Stimulated activated CD8-positive, alpha-beta memory T cell treated with anti-CD3 and anti-CD28 coated beads, Interleukin-7, amount 100 ng/mL, for 1 hour (primary cell): ENCODE results near the gene DGKH.
"Not testable (repeated sequence)": the region's sequence is repeated elsewhere in the genome, so short reads cannot be mapped to it uniquely, and the experiment has no call there.

Source experiments
- DNase-seq, 2 donors: peaks; one replicate each; pipeline ENCODE4 v3.0.0-alpha.2; 2020; ENCODE audit warnings: low read depth in 2 of 2

Gene DGKH

DNA sequence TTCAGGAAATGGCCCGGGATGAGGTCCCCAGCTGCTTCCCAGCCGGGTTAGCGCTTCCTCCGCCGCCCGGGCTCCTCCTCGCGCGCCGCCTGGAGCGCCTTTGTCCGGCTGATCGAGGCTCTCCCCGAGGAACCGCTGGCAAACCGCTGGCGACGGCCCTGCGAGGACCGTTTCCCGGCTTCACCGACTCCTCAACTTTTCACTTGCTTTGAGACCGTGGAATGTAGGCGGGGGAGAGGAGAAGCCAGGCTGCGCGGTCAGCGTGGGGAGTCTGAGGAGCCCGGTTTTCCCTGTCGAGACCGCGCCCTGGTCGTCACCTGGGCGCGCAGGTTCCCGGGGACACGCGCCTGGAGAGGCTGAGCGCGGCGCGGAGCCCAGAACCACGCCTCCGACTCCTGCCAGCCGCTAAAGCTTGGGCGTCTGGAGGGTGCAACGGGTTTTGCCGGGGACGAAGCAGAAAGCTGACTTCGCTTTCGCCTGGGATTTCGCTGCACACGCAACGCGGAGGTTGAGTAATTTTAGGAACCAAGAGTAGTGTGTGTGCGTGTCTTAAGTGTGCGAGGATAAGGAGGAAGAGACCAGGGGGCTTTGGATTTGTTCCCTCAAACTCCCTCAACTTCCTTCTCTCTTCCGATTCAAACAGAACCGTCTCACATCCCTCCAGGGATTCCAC lies 7.3 kb upstream of the DGKH start:
- DNase-seq = peak in 1 of 2 donors; percentile 4

DNA sequence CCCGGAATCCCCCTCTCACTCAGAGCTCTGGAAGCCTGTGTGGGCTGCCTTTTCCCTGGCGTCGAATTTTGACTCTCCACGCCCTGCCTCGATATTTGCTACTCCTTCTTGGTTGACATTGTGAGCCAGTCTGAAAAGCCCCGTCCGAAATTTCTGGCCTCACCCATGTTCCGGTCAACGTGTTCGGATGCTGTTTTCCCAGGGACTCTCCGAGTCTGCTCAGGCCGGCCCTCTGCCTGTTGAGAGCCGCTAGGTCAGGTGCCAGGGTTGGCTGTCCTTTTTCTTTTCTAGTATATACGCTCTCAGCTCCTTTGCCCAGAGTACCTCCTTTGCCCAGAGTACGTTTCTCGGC lies 6.8 kb upstream of the DGKH start:
- no peak for DNase-seq

DNA sequence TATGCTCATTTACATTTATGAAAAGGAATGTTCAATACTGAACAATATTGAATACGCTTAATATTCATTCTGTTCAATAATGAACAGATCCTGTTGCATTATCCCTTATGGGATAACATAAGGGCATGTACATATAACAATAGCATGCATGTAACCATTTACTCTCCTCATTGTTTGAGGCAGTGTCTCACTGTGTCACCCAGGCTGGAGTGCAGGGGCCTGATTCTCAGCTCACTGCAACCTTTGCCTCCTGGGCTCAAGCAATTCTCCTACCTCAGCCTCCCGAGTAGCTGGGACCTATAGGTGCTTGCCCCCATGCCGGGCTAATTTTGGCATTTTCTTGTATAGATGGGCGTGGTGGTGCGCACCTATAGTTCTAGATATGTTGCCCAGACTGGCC lies 4.8 kb upstream of the DGKH start:
- no peak for DNase-seq

- no peak for DNase-seq
Measured at GRCh38 chr13:42046448-42046847, 2.0 kb upstream of the DGKH start.

- DNase-seq = no peak
Measured at GRCh38 chr13:42047561-42048341, 697 bp upstream of the DGKH start.

DNA sequence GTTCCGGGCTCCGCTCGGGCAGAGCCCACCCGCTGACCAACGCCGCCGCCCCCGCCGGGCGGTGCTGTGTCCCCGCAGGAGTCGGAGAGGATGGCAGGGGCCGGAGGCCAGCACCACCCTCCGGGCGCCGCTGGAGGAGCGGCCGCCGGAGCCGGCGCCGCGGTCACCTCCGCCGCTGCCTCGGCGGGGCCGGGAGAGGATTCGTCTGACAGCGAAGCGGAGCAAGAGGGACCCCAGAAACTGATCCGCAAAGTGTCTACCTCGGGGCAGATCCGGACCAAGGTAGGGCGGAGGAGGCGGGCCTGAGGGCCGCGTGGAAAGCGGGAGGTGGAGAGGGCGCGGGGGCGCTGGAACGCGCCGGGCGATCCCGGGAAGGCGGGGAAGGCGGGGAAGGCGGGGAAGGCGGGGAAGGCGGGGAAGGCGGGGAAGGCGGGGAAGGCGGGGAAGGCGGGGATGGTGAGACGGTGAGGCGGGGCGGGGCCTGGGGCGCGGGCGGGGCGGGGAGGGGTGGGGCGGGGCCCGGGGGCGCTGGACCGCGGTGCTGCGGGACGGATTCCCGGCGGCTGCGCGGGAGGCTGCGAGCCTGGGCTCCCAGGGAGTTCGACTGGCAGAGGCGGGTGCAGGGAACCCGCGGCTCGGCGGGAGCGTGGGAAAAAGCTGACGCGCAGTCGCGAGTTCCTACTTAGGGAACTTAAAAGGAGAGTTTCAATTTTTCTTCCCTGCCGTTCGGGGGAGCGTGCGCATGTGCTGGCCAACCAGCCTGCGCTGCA lies 421 bp downstream of the DGKH start:
- DNase-seq = peak in 1 of 2 donors; percentile 25

- DNase-seq = no peak
Measured at GRCh38 chr13:42049454-42049813, 986 bp downstream of the DGKH start.

DNA sequence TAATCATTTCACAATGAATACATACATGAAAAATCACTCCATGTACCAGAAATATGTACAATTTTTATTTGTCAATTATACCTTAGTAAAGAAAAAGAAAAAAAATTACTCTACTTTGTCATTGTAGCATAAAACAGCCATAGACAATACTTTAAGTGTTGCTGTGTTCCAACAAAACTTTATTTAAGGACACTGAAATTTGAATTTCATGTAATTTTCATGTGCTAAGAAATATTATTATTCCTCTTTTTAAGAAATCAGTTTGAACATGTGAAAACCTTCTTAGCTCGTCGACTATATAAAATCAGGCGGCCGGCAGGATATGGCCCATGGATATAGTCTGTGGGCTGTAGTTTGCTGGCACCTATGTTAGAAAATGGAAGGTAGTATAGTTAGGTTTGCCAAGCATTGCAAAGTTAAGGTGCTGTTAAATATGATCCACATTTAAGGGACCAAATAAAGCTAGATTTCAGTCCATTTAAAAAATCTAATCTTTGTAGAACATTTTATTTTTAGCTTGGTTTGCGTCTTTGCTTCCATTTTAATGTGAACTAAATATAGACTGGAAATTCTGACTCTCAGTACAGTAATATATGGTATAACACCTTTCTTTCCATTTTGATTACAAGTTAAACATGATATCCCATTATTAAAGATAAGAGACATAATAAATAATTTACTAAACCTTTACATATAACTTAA lies 6.5 kb downstream of the DGKH start:
- DNase-seq = no peak

DNA sequence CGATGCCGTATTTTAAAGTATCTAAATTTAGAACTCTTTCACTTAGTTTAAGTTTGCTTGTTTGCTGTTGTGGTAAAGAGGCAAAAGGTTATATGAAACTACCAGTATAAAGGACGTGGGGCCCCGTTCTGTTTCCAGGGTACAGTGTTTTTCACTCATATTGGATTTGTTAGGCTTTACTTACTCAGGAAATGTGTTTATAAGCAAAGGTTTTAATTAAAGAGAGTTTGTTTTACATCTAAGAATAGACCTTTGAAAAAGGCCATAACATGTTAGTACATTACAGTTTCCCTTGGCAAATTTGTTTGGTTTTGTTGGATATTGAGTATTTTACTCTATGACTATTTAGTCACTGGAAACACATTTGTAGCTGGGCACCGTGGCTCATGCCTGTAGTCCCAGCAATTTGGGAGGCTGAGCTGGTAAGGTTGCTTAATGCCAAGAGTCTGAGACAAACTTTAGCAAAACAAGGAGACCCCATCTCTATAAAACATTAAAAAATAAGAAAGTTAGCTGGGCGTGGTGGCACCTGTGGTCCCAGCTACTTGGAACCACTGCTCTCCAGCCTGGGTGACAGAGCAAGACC lies 7.1 kb downstream of the DGKH start:
- no peak for DNase-seq

DNA sequence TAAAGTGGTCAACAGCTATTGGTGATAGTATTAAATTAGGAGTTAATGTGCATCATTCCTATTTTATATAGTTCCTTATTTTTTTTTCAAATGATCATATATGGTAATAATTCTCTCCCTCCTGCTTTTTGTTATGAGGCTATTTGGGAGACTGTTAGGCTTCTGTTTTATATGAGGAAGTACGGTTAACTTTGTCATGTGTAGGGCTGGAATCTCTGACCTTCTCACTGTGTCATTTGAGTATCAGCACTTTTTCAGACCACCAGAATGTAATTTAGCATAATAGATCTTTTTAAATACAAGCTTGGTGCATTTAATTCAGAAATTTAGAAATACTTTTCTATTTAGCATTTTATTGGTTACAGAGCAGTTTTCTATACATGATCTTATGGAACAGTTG lies 7.7 kb downstream of the DGKH start:
- DNase-seq = no peak

DNA sequence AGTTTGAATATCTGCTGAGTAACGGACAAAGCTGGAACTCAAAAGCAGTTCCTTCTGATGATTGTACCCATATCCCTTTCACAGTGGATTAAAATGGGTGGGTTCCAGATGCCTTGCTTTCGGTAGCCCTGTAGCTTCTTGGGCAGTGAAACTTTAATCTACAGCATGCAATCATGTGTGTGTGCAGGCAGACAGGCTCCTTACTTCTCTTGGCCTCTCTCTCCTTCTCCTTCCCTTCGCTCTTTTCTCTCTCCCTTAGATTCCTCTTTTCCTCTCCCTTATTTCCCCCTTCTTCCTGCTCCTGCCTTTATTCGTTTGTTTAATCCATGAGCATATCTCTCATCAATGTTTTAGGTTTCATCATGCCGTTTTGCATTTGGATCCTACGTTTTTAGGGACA lies 8.1 kb downstream of the DGKH start:
- no peak for DNase-seq

- no peak for DNase-seq
Measured at GRCh38 chr13:42057918-42058530, 9.6 kb downstream of the DGKH start.

- DNase-seq = no peak
Measured at GRCh38 chr13:42061943-42062342, 13.5 kb downstream of the DGKH start.

- no peak for DNase-seq
Measured at GRCh38 chr13:42063105-42063504, 14.7 kb downstream of the DGKH start.

DNA sequence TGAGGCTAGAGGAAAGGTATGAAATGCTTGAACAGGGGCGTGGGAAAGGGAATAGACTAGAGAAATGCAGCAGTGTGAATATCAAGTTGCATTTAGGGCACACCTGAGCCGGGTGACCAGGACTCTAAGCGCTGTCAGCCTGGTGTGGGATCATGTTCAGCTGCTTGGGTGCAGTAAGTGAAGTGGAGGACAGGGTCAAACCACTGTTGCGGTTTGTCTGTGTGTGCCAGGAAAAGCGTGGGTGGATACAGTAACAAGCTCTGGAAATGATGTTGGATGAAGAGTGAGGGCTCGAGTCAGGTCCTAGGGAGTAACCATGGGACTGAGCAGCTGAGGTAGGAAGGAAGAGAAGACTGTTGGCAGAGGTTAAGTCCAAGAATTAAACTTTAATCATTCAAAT lies 15.8 kb downstream of the DGKH start:
- DNase-seq = no peak

DNA sequence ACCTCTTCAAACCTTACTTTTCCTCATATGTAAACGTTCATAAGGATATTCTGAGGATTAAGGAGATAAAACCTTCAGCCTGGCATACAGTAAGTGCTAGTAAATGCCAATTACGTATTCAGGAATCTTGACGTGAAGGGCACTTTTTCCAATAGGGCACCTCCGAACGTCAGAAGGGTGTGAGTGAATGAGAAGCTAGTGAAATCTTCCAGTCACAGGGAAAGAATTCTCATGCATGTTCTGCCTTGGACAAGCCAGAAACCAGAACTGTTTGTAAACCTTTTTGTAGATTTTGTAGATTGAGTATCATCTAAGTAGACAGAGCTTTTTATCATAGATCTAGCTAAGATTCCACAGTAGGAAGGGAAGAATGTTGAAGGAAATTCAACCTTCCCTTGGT lies 16.5 kb downstream of the DGKH start:
- no peak for DNase-seq

GRCh38 chr13:42065414-42065813 lies 17.0 kb downstream of the DGKH start:
- no peak for DNase-seq

- no peak for DNase-seq
Measured at GRCh38 chr13:42066542-42066941, 18.1 kb downstream of the DGKH start.

DNA sequence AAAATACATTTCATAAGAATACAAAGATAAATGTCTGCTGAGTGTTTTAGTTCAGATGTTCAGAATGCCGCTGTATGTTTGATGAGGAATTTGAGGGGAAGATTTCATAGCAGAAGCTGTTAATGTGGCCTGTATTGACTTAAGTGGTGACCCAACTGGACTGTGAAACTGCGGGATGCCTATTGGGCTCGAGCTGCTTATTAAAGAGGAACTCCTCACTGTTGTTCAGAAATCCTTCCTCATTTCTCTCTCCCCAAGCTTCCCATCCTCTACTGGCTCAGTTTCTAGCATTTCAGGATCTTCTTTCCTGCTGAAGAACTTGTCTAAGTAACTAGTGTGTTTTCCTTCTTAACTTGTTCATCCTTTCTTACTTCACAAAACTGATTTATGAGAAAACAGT lies 20.4 kb downstream of the DGKH start:
- DNase-seq = no peak

DNA sequence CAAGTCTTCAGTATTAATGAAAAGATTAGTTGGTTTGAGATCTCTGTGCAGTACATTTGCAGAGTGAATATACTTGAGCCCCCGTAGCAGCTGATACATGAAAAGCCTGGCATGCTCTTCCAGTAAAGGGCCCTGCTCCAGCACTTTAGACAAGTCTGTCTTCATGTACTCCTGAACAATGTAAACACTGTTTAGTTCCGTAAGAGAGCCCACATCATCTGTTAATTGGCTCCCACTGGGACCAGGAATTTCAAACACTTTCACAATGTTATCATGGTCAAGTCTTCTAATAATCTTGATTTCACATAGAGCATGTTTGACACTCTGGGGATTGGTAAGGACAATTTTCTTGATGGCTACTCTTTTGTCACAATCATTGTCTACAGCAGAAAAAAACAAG lies 22.2 kb downstream of the DGKH start:
- DNase-seq = not testable (repeated sequence)

GRCh38 chr13:42071179-42071578 lies 22.7 kb downstream of the DGKH start:
- not testable (repeated sequence) for DNase-seq
